NCI-H2029 treated with DMSO at 0.1 percent for 48 hours (cell line): ENCODE measurements around the gene PRKAR2B.
A peak's percentile ranks its signal among the peaks of the same experiment; 100 is the strongest.

ENCODE experiments used
- DNase-seq: peaks from one replicate; lab custom pipeline; 2025; lab: John Stamatoyannopoulos, UW

PRKAR2B gene

GRCh38 chr7:107044347-107045194, at the start of gene PRKAR2B:
PRKAR2B (plus strand) TSS chr7:107044705; CDS start chr7:107044908, 203 bp downstream.
- DNase-seq = peak; percentile 36

- DNase-seq = no peak
Measured at GRCh38 chr7:106994833-106995232, 49.7 kb upstream of the PRKAR2B start.

- DNase-seq = no peak
Measured at GRCh38 chr7:106997487-106998271, 46.8 kb upstream of the PRKAR2B start.

- no peak for DNase-seq
Measured at GRCh38 chr7:106999023-106999422, 45.5 kb upstream of the PRKAR2B start.

- no peak for DNase-seq
Measured at GRCh38 chr7:107001490-107001889, 43.0 kb upstream of the PRKAR2B start.

GRCh38 chr7:107002126-107002525, 42.4 kb upstream of the PRKAR2B start:
- DNase-seq = no peak

GRCh38 chr7:107002529-107002998, 41.9 kb upstream of the PRKAR2B start:
- no peak for DNase-seq

GRCh38 chr7:107007007-107007891, 37.3 kb upstream of the PRKAR2B start:
- no peak for DNase-seq

GRCh38 chr7:107007892-107008287, 36.6 kb upstream of the PRKAR2B start:
- DNase-seq = no peak

- no peak for DNase-seq
Measured at GRCh38 chr7:107009846-107010203, 34.7 kb upstream of the PRKAR2B start.

GRCh38 chr7:107012691-107013090, 31.8 kb upstream of the PRKAR2B start:
- DNase-seq = no peak

GRCh38 chr7:107014387-107015023, 30.0 kb upstream of the PRKAR2B start:
- no peak for DNase-seq

- no peak for DNase-seq
Measured at GRCh38 chr7:107016312-107016711, 28.2 kb upstream of the PRKAR2B start.

- no peak for DNase-seq
Measured at GRCh38 chr7:107017965-107018719, 26.4 kb upstream of the PRKAR2B start.

GRCh38 chr7:107020400-107020799, 24.1 kb upstream of the PRKAR2B start:
- DNase-seq = no peak

- DNase-seq = no peak
Measured at GRCh38 chr7:107021600-107021999, 22.9 kb upstream of the PRKAR2B start.

- DNase-seq = no peak
Measured at GRCh38 chr7:107023522-107024151, 20.9 kb upstream of the PRKAR2B start.

- no peak for DNase-seq
Measured at GRCh38 chr7:107024906-107025305, 19.6 kb upstream of the PRKAR2B start.

- no peak for DNase-seq
Measured at GRCh38 chr7:107025449-107026103, 18.9 kb upstream of the PRKAR2B start.

GRCh38 chr7:107026166-107026565, 18.3 kb upstream of the PRKAR2B start:
- DNase-seq = no peak
